ENCODE data around the gene PHF21B.

The PHF21B gene

GRCh38 chr22:45034156-45034555 is 24.4 kb upstream of the PHF21B start:
- Mint-ChIP-seq H3K27me3 (peaks cover 6% of the 10 kb centered on the region), H3K4me1 (no peaks in the 10 kb centered on the region), H3K36me3 (no peaks in the 10 kb centered on the region), H3K9me3 (peaks cover 16% of the 10 kb centered on the region), H3K27ac (no peak overlapping the region), H3K4me3 (no peak overlapping the region)
- no peak for DNase-seq
- CTCF ChIA-PET: no interaction called here

- Mint-ChIP-seq H3K27ac (no peak overlapping the region), H3K4me1 (no peaks in the 10 kb centered on the region), H3K4me3 (no peak overlapping the region), H3K27me3 (peaks cover 6% of the 10 kb centered on the region), H3K9me3 (peaks cover 9% of the 10 kb centered on the region), H3K36me3 (no peaks in the 10 kb centered on the region)
- CTCF ChIA-PET: no interaction called here
- DNase-seq: no peak
These were observed 23.3 kb upstream of the PHF21B start for GRCh38 chr22:45033136-45033535.

- Mint-ChIP-seq H3K9me3 (no peaks in the 10 kb centered on the region), H3K4me3 (no peak overlapping the region), H3K4me1 (no peaks in the 10 kb centered on the region), H3K27me3 (peaks cover 6% of the 10 kb centered on the region), H3K27ac (no peak overlapping the region), H3K36me3 (no peaks in the 10 kb centered on the region)
- no peak for DNase-seq
- CTCF ChIA-PET: no interaction called here
These were observed 22.0 kb upstream of the PHF21B start for GRCh38 chr22:45031629-45032403.

GRCh38 chr22:45029501-45029900 is 19.7 kb upstream of the PHF21B start:
- no peak overlapping the region for H3K27ac Mint-ChIP-seq
- CTCF ChIA-PET: no interaction called here
- H3K4me1 Mint-ChIP-seq: no peaks in the 10 kb centered on the region
- H3K9me3 Mint-ChIP-seq: no peaks in the 10 kb centered on the region
- peaks cover 6% of the 10 kb centered on the region for H3K27me3 Mint-ChIP-seq
- no peak for DNase-seq
- no peak overlapping the region for H3K4me3 Mint-ChIP-seq
- no peaks in the 10 kb centered on the region for H3K36me3 Mint-ChIP-seq

GRCh38 chr22:45026511-45026910 is 16.7 kb upstream of the PHF21B start:
- peaks cover 16% of the 10 kb centered on the region for H3K27me3 Mint-ChIP-seq
- DNase-seq: no peak
- no peak overlapping the region for H3K27ac Mint-ChIP-seq
- H3K4me1 Mint-ChIP-seq: no peaks in the 10 kb centered on the region
- no peak overlapping the region for H3K4me3 Mint-ChIP-seq
- no peaks in the 10 kb centered on the region for H3K9me3 Mint-ChIP-seq
- CTCF ChIA-PET: no interaction called here
- H3K36me3 Mint-ChIP-seq: no peaks in the 10 kb centered on the region

- no peaks in the 10 kb centered on the region for H3K4me1 Mint-ChIP-seq
- no peak overlapping the region for H3K4me3 Mint-ChIP-seq
- DNase-seq: no peak
- no peaks in the 10 kb centered on the region for H3K36me3 Mint-ChIP-seq
- H3K27me3 Mint-ChIP-seq: peaks cover 26% of the 10 kb centered on the region
- H3K9me3 Mint-ChIP-seq: no peaks in the 10 kb centered on the region
- CTCF ChIA-PET: no interaction called here
- no peak overlapping the region for H3K27ac Mint-ChIP-seq
These were observed 13.6 kb upstream of the PHF21B start for GRCh38 chr22:45023431-45023830.

GRCh38 chr22:45019861-45020655 is 10.3 kb upstream of the PHF21B start:
- H3K4me3 Mint-ChIP-seq: no peak overlapping the region
- CTCF ChIA-PET: no interaction called here
- H3K36me3 Mint-ChIP-seq: no peaks in the 10 kb centered on the region
- peaks cover 26% of the 10 kb centered on the region for H3K27me3 Mint-ChIP-seq
- H3K9me3 Mint-ChIP-seq: no peaks in the 10 kb centered on the region
- DNase-seq: no peak
- H3K4me1 Mint-ChIP-seq: no peaks in the 10 kb centered on the region
- H3K27ac Mint-ChIP-seq: no peak overlapping the region

- Mint-ChIP-seq H3K36me3 (peaks cover 2% of the 10 kb centered on the region), H3K27ac (no peak overlapping the region), H3K27me3 (peaks cover 45% of the 10 kb centered on the region), H3K4me1 (peaks cover 7% of the 10 kb centered on the region), H3K4me3 (no peak overlapping the region), H3K9me3 (no peaks in the 10 kb centered on the region)
- DNase-seq: no peak
- CTCF ChIA-PET: no interaction called here
These were observed 4.8 kb upstream of the PHF21B start for GRCh38 chr22:45014654-45015053.

- Mint-ChIP-seq H3K27ac (no peak overlapping the region), H3K4me1 (peaks cover 7% of the 10 kb centered on the region), H3K27me3 (peaks cover 55% of the 10 kb centered on the region), H3K4me3 (no peak overlapping the region), H3K36me3 (peaks cover 2% of the 10 kb centered on the region), H3K9me3 (no peaks in the 10 kb centered on the region)
- DNase-seq: no peak
- CTCF ChIA-PET: no interaction called here
These were observed 3.3 kb upstream of the PHF21B start for GRCh38 chr22:45013138-45013537.

- DNase-seq: no peak
- CTCF ChIA-PET: no interaction called here
- peaks cover 80% of the 10 kb centered on the region for H3K27me3 Mint-ChIP-seq
- H3K4me1 Mint-ChIP-seq: peaks cover 11% of the 10 kb centered on the region
- peak overlapping the region; percentile 80 for H3K4me3 Mint-ChIP-seq
- H3K9me3 Mint-ChIP-seq: no peaks in the 10 kb centered on the region
- peaks cover 2% of the 10 kb centered on the region for H3K36me3 Mint-ChIP-seq
- no peak overlapping the region for H3K27ac Mint-ChIP-seq
These were observed 711 bp upstream of the PHF21B start for GRCh38 chr22:45010532-45010900.

- no peak for DNase-seq
- H3K27me3 Mint-ChIP-seq: peaks cover 90% of the 10 kb centered on the region
- CTCF ChIA-PET: no interaction called here
These were observed 827 bp downstream of the PHF21B start for GRCh38 chr22:45008751-45009605.

GRCh38 chr22:45008186-45008681 is 1.6 kb downstream of the PHF21B start:
- Mint-ChIP-seq H3K4me3 (no peak overlapping the region), H3K9me3 (no peaks in the 10 kb centered on the region), H3K27ac (no peak overlapping the region), H3K27me3 (peaks cover 90% of the 10 kb centered on the region), H3K4me1 (peaks cover 11% of the 10 kb centered on the region), H3K36me3 (peaks cover 2% of the 10 kb centered on the region)
- no peak for DNase-seq
- CTCF ChIA-PET: no interaction called here

More at GRCh38 chr22:45008751-45009605, 827 bp downstream of the PHF21B start:
- no peak overlapping the region for H3K27ac Mint-ChIP-seq
- no peak overlapping the region for H3K4me3 Mint-ChIP-seq
- H3K4me1 Mint-ChIP-seq: peaks cover 11% of the 10 kb centered on the region
- peaks cover 2% of the 10 kb centered on the region for H3K36me3 Mint-ChIP-seq
- H3K9me3 Mint-ChIP-seq: no peaks in the 10 kb centered on the region

GRCh38 chr22:45007391-45008185 is 2.2 kb downstream of the PHF21B start:
- Mint-ChIP-seq H3K9me3 (no peaks in the 10 kb centered on the region), H3K4me1 (peaks cover 11% of the 10 kb centered on the region), H3K4me3 (no peak overlapping the region), H3K27ac (no peak overlapping the region), H3K36me3 (peaks cover 2% of the 10 kb centered on the region), H3K27me3 (peaks cover 86% of the 10 kb centered on the region)
- CTCF ChIA-PET: no interaction called here
- no peak for DNase-seq

GRCh38 chr22:45006964-45007390 is 2.8 kb downstream of the PHF21B start:
- no peaks in the 10 kb centered on the region for H3K9me3 Mint-ChIP-seq
- DNase-seq: no peak
- peaks cover 2% of the 10 kb centered on the region for H3K36me3 Mint-ChIP-seq
- CTCF ChIA-PET: no interaction called here
- no peak overlapping the region for H3K4me3 Mint-ChIP-seq
- peaks cover 11% of the 10 kb centered on the region for H3K4me1 Mint-ChIP-seq
- H3K27ac Mint-ChIP-seq: no peak overlapping the region
- peaks cover 80% of the 10 kb centered on the region for H3K27me3 Mint-ChIP-seq

All from activated naive CD4-positive, alpha-beta T cell treated with anti-CD3 and anti-CD28 coated beads, Interleukin-2, amount 10 ng/mL, durations not matched to agents 7 days and 5 days (primary cell).